DMS153 treated with DMSO at 0.1 percent for 48 hours (cell line): Measurements from ENCODE around the gene MAPK1.
"Not testable (repeated sequence)": the region's sequence is repeated elsewhere in the genome, so short reads cannot be mapped to it uniquely, and the experiment has no call there.

Source experiments
- DNase-seq: peaks from one replicate; lab custom pipeline; 2025; ENCODE audit not compliant: unreplicated experiment; lab: John Stamatoyannopoulos, UW

The MAPK1 gene

GRCh38 chr22:21823740-21824444 is 43.6 kb downstream of the MAPK1 start:
- DNase-seq: no peak

- DNase-seq: no peak
Observed at GRCh38 chr22:21819183-21819770, 48.2 kb downstream of the MAPK1 start.

GRCh38 chr22:21818487-21819182 is 48.8 kb downstream of the MAPK1 start:
- DNase-seq: no peak

GRCh38 chr22:21817497-21817853 is 50.0 kb downstream of the MAPK1 start:
- not testable (repeated sequence) for DNase-seq

GRCh38 chr22:21816787-21817496 is 50.5 kb downstream of the MAPK1 start:
- DNase-seq: peak; percentile 14

GRCh38 chr22:21816472-21816786 is 51.0 kb downstream of the MAPK1 start:
- no peak for DNase-seq

GRCh38 chr22:21815958-21816357 is 51.5 kb downstream of the MAPK1 start:
- no peak for DNase-seq

GRCh38 chr22:21815357-21815756 is 52.1 kb downstream of the MAPK1 start:
- DNase-seq: no peak

- DNase-seq: no peak
Observed at GRCh38 chr22:21811982-21812381, 55.5 kb downstream of the MAPK1 start.

- peak; percentile 25 for DNase-seq
Observed at GRCh38 chr22:21807544-21808529, 59.6 kb downstream of the MAPK1 start.

GRCh38 chr22:21805325-21805724 is 62.1 kb downstream of the MAPK1 start:
- not testable (repeated sequence) for DNase-seq

- DNase-seq: no peak
Observed at GRCh38 chr22:21803811-21804249, 63.6 kb downstream of the MAPK1 start.

GRCh38 chr22:21802673-21803072 is 64.8 kb downstream of the MAPK1 start:
- no peak for DNase-seq

GRCh38 chr22:21802056-21802455 is 65.4 kb downstream of the MAPK1 start:
- DNase-seq: no peak

- not testable (repeated sequence) for DNase-seq
Observed at GRCh38 chr22:21801304-21801644, 66.2 kb downstream of the MAPK1 start.

- no peak for DNase-seq
Observed at GRCh38 chr22:21800552-21801303, 66.7 kb downstream of the MAPK1 start.

GRCh38 chr22:21797444-21798221 is 69.8 kb downstream of the MAPK1 start:
- no peak for DNase-seq

- no peak for DNase-seq
Observed at GRCh38 chr22:21796863-21797262, 70.6 kb downstream of the MAPK1 start.

GRCh38 chr22:21796231-21796630 is 71.2 kb downstream of the MAPK1 start:
- no peak for DNase-seq
